Stimulated activated CD4-positive, alpha-beta T cell treated with anti-CD3 and anti-CD28 coated beads, Interleukin-15, amount 100 ng/mL, for 24 hours (primary cell): ENCODE measurements around the gene AP3S1.
"Not testable (repeated sequence)": the region's sequence is repeated elsewhere in the genome, so short reads cannot be mapped to it uniquely, and the experiment has no call there.

ENCODE experiments used
- DNase-seq: peaks from one replicate; pipeline ENCODE4 v3.0.0-alpha.2; 2020

AP3S1 gene

DNA sequence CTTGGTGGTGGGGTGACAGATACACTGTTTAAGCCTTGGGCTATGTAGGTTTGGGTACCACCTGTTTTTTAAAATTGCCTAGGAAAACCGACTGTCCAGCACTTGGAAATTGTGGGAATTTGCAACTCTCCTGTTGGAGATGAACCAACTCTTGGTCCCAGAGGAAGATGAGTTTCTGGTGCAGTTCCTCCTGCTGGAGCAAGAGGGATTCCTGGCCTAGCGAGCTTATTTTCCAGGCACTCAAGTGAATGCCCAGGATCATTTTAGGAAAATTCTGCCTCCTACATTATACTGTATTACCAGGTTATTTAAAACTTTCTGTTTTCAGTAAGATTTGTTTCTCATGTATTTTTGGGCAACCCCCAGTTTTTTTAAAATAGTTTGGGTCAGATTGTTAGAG lies 33.7 kb downstream of the AP3S1 start:
- DNase-seq = no peak

DNA sequence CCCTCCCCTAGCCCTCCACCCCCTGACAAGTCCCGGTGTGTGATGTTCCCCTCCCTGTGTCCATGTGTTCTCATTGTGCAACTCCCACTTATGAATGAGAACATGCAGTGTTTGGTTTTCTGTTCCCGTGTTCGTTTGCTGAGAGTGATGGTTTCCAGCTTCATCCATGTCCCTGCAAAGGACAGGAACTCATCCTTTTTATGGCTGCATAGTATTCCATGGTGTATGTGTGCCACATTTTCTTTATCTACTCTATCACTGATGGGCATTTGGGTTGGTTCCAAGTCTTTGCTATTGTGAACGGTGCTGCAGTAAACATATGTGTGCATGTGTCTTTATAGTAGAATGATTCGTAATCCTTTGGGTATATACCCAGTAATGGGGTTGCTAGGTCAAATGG lies 35.6 kb downstream of the AP3S1 start:
- not testable (repeated sequence) for DNase-seq

DNA sequence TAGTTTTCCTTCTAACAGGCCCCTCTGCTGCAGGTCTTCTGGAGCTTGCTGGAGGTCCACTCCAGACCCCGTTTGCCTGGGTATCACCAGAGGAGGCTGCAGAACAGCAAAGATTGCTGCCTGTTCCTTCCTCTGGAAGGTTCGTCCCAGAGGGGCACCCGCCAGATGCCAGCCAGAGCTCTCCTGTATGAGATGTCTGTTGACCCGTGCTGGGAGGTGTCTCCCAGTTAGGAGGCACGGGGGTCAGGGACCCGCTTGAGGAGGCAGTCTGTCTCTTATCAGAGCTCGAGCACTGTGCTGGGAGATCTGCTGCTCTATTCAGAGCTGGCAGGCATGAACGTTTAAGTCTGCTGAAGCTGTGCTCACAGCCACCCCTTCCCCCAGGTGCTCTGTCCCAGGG lies 40.7 kb downstream of the AP3S1 start:
- DNase-seq = not testable (repeated sequence)

DNA sequence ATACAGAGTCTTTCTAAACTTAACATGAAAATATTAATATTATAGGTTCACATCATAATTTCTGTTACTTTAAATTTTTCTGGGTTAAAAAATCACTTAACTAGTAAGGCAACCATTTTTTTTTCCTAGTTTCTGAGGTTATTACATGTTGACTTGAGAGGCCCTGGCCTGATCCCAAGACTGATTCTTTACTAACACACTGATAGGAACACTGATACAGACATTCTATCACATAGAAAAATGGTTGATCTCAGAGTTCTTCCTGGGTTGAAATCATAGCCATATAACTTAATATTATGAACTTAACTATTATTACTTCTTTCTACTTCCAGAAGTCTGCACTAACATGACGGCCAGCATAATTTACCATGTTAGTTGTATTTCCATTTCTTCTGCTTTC lies 43.0 kb downstream of the AP3S1 start:
- DNase-seq = no peak

DNA sequence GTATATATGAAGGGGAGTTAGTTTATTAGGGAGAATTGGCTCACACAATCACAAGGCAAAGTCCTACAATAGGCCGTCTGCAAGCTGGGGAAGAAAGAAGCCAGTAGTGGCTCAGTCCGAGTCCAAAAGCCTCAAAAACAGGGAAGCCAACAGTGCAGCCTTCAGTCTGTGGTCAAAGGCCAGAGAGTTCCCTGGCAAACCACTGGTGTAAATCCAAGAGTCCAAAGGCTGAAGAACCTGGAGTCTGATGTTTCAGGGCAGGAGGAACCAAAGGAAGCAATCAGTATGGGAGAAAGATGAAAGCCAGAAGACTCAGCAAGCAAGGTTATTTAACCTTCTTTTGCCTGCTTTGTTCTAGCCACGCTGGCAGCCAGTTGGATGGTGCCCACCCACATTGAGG lies 43.5 kb downstream of the AP3S1 start:
- DNase-seq = not testable (repeated sequence)

DNA sequence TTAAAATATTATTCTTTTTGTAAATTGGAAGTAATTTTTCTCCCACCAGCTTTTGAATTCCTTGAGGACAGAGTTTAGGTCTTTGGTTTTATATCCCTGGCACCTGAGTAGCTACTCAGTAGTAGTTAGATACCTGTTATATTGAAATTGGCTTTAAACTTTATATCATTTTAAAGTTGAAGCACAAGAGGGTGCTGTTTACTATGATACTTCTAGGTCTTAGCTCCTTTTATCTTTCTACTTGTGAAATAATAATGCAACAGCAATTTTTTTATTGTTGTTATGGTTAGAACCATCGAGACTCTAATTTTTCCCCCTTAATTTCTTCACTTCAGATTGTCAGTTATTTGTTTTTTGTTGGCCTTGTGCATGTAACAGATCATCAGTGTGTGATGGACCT lies 46.3 kb downstream of the AP3S1 start:
- no peak for DNase-seq

DNA sequence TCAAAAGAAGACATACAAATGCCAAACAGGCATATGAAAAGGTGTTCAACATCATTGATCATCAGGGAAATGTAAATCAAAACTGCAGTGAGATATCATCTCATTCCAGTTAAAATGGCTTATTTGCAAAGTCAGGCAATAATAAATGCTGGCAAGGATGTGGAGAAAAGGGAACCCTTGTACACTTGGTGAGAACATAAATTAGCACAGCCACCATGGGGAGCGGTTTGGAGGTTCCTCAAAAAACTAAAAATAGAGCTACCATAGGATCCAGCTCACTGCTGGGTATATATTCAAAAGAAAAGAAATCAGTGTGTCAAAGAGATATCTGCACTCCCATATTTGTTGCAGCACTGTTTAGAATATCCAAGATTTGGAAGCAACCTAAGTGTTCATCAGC lies 50.3 kb downstream of the AP3S1 start:
- no peak for DNase-seq

DNA sequence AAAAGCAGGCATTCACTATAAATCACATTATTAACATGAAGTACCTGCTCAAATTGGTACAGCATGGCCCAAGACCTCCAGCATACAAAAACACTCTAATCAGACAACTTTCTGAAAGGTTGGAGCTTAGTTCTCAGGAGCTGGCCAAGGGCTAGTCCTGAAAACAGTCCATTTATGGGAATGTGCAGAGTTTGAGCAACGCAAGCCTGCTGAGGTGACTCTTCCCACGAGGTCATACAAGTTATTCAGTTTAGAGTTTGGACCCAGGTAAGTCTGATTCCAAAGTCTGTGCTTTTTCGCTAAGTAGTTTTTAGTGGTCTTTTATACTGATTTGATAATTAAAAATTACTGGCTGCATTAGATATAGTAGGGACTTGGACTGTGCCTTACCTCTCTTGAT lies 52.6 kb downstream of the AP3S1 start:
- no peak for DNase-seq

DNA sequence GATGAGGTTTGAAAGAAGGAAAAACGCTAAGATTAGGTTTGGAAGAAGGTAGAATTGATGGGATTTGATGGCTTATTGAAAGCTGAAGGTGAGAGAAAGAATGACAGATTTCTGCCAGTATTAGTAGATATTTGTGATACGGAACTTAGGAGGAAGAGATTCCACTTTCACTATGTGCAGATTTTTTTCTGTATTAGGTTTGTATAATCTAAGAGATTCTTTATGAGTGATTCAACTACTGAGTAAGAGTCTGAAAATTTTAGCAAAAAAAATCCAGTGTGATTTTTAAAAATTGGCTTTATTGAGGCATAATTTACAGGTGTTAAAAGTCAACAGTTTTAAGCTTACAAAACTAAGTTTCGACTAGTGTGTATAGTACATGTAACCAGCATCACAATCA lies 54.1 kb downstream of the AP3S1 start:
- DNase-seq = no peak

DNA sequence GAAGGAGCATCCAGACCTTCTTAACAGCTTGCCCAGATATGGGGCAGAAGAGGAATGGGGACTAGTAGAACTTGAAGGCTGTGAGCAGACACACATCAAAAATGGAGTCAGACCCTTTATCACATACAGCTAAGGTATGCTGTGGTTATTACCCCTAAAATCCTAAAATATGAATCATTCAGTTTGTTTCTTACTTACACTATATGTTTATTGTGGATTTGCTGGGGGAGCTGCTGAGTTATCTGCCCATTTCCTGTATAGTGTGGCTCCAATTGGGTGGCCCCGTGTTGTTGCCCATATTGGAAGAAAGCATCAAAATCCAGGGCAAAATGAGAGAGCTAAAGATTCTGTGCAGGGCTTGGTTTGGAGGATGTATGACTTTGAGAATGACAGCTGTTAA lies 56.9 kb downstream of the AP3S1 start:
- DNase-seq = no peak

DNA sequence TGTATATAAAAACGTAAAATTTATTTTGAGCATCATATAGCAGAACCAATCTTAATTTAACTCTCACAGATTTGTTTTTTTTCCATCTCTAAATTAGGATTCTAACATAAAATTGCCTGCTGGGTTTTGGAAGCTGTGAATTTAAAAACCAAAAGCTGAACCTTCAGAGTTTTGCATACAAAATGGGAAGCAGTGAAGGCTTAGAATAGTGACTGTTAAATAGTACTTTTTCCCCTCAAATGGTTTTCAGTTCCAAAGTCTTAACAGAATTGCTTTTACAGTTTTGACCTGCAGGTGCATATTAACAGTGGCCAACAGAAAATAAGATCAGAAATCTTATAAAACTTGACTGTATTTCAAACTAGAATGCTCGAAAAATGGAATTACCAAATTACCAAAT lies 65.4 kb downstream of the AP3S1 start:
- no peak for DNase-seq

DNA sequence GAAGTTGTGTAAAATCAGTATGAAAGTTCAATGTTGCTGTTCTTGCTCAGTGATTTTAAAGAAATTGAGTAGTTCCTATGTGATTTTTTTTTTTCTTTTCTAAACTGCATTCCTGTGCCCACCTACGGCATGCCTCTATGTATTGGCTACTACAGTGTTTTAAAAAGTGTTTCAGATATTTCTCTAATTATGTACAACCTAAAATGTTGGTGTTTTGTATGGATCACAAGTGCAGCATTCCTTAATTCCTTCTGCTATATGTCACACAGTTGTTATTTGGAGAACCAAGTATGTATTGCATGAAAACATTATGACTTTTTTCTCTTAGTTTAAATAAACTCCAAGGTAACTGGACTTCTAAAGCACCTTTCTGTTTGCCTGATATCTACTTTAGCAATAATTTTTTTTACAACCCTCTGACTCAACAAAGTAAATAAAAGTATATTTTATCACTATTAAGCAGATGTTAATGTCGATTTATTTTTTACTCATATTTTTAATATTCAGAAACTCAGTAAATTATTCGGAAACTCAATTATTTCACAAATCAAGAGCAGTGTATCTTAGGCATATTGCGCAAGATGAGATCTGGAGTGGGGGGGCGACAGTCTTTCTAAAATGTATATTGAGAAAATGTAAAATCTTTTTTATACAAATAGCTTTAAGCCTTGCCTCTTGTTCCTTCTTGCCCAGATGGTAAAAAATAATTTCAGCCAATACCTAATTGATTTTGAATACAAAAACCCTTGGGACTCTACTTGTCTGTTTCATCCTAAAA lies 72.1 kb downstream of the AP3S1 start:
- not testable (repeated sequence) for DNase-seq

DNA sequence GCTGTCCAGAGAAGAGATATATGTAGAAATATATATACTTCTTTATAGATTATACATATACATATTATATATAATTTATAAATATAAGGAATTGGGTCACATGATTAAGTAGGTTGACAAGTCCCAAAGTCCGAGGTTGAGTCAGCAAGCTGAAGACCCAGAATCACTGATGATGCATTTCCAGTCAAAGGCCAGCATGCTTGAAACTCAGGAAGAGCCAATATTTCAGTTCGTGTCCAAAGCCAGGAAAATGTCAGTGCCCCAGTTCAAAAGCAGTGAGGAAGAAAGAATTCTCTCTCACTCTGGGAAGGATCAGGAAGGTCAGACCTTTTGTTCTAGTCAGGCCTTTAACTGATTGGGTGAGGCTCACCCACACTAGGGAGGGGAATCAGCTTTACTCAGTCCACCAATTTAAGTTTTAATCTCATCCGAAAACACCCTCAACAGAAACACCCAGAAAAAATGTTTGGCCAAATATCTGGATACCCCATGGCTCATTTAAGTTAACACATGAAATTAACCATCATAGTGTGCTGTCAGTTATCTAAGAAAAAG lies 78.5 kb downstream of the AP3S1 start:
- no peak for DNase-seq

DNA sequence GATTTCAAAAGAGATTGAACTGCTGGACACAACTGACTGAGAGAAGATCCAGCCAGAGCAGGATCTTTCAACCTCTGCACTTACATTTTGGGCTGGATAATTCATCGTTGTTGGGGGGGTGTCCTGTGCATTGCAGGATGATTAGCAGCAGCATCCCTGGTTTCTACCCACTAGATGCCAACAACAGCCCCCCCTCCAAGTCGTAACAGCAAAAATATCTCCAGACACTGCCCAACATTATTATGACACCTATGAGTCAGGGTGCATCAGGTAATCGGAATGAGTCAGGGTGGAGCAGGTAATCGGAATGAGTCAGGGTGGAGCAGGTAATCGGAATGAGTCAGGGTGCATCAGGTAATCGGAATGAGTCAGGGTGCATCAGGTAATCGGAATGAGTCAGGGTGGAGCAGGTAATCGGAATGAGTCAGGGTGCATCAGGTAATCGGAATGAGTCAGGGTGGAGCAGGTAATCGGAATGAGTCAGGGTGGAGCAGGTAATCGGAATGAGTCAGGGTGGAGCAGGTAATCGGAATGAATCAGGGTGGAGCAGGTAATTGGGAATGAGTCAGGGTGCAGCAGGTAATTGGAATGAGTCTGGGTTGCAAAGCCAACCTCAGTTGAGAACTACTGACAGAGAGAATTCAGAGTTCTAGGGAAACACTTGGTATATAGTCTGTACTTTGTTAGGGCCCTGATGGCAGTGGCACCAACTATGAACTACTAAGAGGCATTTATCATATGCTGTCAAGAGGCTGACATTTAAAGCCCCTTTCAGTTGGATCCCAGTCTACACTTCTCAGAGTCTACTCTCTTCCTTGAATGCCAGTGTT lies 87.1 kb downstream of the AP3S1 start:
- not testable (repeated sequence) for DNase-seq

DNA sequence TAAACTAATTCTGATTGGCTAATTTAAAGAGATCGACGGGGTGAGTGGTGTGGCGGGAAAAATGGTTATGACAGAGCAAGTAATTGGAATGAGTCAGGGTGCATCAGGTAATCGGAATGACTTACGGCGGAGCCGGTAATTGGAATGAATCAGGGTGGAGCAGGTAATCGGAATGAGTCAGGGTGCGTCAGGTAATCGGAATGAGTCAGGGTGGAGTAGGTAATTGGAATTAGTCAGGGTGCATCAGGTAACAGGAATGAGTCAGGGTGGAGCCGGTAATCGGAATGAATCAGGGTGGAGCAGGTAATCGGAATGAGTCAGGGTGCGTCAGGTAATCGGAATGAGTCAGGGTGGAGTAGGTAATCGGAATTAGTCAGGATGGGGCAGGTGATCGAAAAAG lies 88.4 kb downstream of the AP3S1 start:
- not testable (repeated sequence) for DNase-seq

DNA sequence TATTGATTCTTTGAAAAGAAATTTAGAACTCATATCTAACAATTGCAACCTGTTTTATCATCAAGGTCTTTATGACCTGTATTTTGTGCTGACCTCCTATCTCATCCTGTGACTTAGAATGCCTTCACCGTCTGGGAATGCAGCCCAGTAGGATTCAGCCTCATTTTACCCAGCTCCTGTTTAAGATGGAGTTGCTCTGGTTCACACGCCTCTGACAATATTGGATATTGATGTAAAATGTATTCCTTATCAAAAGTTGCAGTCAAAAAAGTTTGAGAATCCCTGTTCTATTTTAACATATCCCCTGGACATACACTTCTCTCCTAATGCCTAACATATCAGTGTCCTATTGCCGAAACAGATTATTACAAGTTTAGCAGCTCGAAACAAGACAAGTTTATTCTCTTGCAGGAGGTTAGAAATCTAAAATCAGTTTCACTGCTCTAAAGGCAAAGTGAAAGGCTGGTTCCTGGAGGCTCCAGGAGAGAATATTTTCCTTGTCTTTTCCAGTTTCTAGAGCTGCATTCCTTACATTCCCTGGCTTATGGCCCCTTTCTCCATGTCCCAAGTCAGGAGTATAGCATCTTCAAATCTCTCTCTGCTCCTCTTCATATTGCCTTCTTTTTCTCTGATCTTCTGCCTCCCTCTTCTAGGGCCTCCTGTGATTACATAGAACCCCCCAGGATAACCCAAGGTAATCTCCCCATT lies 89.0 kb downstream of the AP3S1 start:
- no peak for DNase-seq

DNA sequence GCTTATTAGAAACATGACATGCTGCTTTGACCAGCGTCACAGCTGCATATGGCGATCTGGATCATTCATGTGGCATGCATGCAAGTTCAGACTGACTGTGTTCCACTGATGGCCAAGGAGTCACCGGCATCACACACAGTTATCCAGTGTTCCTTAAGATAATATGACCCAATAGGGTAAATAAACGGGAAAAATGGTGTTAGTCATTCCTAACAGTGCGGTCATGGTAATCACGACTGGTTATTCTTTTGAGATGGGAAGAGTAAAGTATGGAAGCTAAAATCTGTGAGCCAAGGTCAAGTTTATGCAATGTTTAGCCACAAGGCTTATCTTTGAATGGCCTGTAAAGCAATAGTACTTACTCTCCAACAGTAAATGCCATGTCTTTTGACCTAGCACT lies 91.3 kb downstream of the AP3S1 start:
- no peak for DNase-seq

DNA sequence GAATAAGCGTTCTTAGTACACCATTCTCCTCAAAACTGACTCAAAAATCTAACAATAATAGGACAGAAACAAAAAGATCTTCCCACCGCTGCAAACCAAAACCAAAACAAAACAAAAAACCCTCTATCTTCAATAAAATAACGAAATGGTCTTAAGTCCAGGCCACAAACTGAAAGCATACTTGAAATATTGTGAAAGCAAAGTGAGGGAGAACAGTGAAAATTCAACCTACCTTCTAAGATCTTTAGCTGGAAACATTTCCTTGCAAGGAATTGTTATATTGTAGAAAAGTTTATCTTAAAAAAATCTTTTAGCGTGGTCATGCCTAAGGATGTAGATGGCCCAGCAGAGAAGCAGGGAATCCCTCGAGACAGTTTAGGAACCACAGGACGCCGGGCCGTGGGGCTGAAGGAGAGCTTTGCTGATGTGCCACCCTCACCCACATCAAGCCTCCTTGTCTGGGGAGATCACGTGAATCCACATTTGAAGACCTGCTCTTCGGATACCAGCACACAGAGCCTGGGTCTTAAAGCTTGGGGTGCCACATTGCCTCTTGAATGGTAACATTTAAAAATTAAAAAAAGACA lies 92.7 kb downstream of the AP3S1 start:
- no peak for DNase-seq

DNA sequence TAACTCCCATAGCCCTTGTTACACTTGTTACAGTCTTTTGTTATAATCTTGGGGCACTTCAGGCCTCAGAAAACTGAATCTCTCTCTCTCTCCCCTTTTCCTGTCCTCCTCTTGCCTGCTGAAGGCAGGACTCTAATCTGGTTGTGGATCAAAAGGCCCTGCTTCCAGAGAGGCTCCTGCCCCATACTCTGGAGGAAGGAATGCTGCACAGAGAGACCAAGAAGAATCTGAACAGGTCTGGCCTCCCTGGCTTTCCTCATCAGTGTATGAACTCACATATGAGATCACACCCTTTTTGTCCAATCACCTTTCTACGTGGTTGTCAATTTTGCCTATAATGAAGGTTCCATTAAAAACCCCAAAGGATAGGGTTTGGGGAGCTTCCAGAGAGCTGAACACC lies 94.3 kb downstream of the AP3S1 start:
- DNase-seq = no peak

DNA sequence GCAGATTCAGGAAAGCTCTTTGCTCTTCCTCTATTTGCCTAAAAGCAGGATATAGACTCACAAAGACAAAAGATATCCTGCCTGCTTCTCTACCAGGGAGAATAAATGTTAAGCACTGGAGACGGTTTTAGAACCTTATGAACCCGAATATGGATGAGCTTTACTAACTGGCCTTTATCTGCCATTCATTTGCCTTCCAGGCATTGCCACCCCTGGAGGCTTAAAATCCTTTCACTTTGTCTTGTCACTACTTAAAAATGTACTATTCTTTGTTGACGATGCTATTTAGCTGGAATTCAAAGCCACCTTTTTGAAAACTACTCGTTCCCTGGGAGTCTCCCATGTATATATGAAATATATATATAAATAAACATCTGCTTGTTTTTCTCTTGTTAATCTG lies 97.3 kb downstream of the AP3S1 start:
- DNase-seq = no peak

DNA sequence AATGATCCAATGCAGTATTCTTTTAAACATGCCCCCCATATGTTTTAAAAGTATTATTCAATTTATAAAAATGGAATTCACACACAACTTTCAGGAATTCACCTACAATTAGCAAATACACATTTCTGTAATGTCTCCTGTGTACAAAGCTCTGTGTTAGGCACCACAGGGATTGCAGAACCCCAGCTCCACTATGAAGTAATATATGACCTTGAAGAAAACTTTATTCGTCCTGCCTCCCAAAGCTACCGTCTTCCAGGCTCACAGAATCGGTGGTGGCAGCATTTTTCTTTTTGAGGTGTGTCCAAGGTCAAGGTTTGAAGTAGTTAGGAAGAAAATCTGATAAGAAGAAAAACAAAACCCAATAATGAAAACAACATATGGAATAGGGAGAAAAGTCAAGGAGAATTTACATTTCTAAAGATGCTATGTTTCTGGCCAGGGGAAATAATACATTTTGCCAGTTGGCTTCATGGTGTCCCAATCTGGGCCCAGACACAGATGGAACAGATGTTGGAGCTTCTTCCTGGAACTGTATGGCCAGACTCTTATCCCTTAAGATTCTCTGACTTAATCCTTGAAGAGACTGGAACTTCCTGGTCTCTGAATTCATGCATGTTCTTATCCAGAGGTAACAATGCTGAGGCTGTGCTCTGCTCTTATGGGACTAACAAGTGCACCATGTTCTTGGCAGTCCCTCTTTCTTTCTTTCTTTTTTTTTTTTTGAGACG lies 98.5 kb downstream of the AP3S1 start:
- DNase-seq = no peak

DNA sequence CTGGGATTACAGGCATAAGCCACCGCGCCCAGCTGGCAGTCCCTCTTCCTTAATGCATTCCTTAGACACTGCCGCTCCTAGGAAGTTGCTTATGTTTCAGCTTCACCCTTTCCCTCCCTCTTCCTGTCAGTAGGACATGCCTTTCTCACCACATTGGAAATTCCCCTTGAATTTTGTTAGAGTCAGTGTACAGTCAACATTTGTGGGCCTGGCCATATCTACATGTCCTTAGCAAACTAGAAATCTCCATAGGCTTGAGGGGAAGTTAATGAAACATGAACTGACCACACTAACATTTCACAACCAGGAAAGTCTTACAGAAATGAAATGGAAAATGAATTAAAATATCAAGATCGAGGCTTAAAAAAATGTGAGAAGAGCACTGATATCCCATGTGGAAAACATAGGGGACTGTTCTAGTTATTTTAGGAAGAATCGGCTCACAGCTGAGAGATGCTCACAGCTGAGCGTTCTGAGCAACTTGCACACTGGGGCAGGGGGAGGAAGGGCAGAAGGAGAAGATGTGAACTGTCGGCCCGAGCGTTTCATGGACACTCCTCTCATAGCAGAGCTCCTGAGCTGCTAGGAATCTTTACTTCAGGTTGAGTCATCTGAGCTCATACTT lies 99.4 kb downstream of the AP3S1 start:
- DNase-seq = no peak
